Neuron (in vitro differentiated cells): ENCODE measurements around the gene GP2.
"Not testable (repeated sequence)": the region's sequence is repeated elsewhere in the genome, so short reads cannot be mapped to it uniquely, and the experiment has no call there.

Experiments used
- H2AFZ ChIP-seq: one replicate; pipeline ENCODE4 v1.6.1; 2013; ENCODE audit warnings: low read depth, mild to moderate bottlenecking, inconsistent platforms, low read length, moderate library complexity
- H3K27me3 ChIP-seq: one replicate; pipeline ENCODE4 v1.6.1; 2013; ENCODE audit warnings: low read length; ENCODE audit not compliant: insufficient read depth
- H3K36me3 ChIP-seq: one replicate; pipeline ENCODE4 v1.6.1; 2013; ENCODE audit warnings: low read length; ENCODE audit not compliant: insufficient read depth
- H3K4me1 ChIP-seq: one replicate; pipeline ENCODE4 v1.6.1; 2013; ENCODE audit warnings: low read length; ENCODE audit not compliant: insufficient read depth
- H3K4me3 ChIP-seq: 2 replicates; pipeline ENCODE4 v1.5.1; 2013; ENCODE audit warnings: mild to moderate bottlenecking, low read length, moderate library complexity
- H3K9me3 ChIP-seq: one replicate; pipeline ENCODE4 v1.6.1; 2013; ENCODE audit warnings: low read length

GP2 gene

GRCh38 chr16:20320592-20320991 lies 6.7 kb downstream of the GP2 start:
- Histone ChIP-seq H3K4me3 (no peak overlapping the region), H3K36me3 (no peaks in the 10 kb centered on the region), H3K27me3 (no peaks in the 10 kb centered on the region), H3K4me1 (no peaks in the 10 kb centered on the region), H2AFZ (no peak overlapping the region), H3K9me3 (no peaks in the 10 kb centered on the region)

GRCh38 chr16:20320178-20320577 lies 7.1 kb downstream of the GP2 start:
- no peaks in the 10 kb centered on the region for H3K36me3 ChIP-seq
- H3K9me3 ChIP-seq = no peaks in the 10 kb centered on the region
- no peak overlapping the region for H3K4me3 ChIP-seq
- no peaks in the 10 kb centered on the region for H3K4me1 ChIP-seq
- no peaks in the 10 kb centered on the region for H3K27me3 ChIP-seq
- no peak overlapping the region for H2AFZ ChIP-seq

- Histone ChIP-seq H3K27me3 (no peaks in the 10 kb centered on the region), H3K4me1 (no peaks in the 10 kb centered on the region)
These were observed 7.9 kb downstream of the GP2 start for GRCh38 chr16:20319406-20319805.

GRCh38 chr16:20318437-20318836 lies 8.9 kb downstream of the GP2 start:
- H3K4me3 ChIP-seq = no peak overlapping the region
- no peaks in the 10 kb centered on the region for H3K27me3 ChIP-seq
- no peaks in the 10 kb centered on the region for H3K4me1 ChIP-seq
- no peak overlapping the region for H2AFZ ChIP-seq
- no peaks in the 10 kb centered on the region for H3K9me3 ChIP-seq
- no peaks in the 10 kb centered on the region for H3K36me3 ChIP-seq

More at GRCh38 chr16:20319406-20319805, 7.9 kb downstream of the GP2 start:
- no peaks in the 10 kb centered on the region for H3K36me3 ChIP-seq
- no peak overlapping the region for H3K4me3 ChIP-seq
- H2AFZ ChIP-seq = no peak overlapping the region
- H3K9me3 ChIP-seq = no peaks in the 10 kb centered on the region

GRCh38 chr16:20318006-20318405 lies 9.3 kb downstream of the GP2 start:
- Histone ChIP-seq H3K36me3 (no peaks in the 10 kb centered on the region), H3K4me1 (no peaks in the 10 kb centered on the region), H3K27me3 (no peaks in the 10 kb centered on the region), H2AFZ (no peak overlapping the region), H3K9me3 (no peaks in the 10 kb centered on the region), H3K4me3 (no peak overlapping the region)

DNA sequence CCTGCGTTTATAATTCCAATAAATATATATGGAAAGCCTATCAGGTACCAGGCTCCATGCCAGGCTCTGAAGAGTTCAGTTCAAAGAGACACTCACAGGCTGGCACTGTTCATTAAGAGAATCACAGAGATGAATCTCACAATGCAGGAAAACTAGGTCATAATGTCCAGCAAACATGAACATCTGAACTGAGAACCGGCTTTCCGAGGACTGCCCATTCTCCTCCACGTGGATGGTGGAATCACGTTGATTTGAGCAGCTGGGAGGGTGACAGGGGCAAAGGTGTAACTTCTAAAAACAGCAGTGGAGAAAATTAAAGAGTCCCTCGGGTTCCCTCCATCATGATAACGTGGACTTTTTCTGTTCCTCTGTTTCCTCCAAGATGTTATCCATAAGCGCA lies 10.2 kb downstream of the GP2 start:
- no peak overlapping the region for H2AFZ ChIP-seq
- no peak overlapping the region for H3K4me3 ChIP-seq
- H3K36me3 ChIP-seq = no peaks in the 10 kb centered on the region
- H3K9me3 ChIP-seq = no peaks in the 10 kb centered on the region
- no peaks in the 10 kb centered on the region for H3K4me1 ChIP-seq
- no peaks in the 10 kb centered on the region for H3K27me3 ChIP-seq

- H3K4me3 ChIP-seq = no peak overlapping the region
- no peaks in the 10 kb centered on the region for H3K9me3 ChIP-seq
- H2AFZ ChIP-seq = no peak overlapping the region
These were observed 10.6 kb downstream of the GP2 start for GRCh38 chr16:20316715-20317114.

DNA sequence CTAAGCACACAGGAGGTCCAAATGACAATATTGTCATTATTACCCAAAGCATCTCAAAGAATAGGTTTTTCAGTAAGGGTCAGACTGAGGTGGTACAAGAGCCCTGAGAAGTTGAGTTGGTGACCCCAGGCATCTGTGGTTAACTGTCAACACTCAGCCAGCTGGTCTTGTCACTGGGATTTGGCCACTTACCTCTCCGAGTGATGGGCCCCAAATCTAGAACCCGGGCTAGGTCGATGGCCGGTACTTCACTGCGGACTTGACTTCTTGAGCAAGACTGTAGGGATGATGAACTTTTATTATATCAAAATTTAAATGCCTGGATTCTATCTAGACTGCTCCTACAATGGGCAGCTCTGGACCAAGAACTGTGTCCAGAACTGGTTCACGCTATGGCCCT lies 11.5 kb downstream of the GP2 start:
- H3K9me3 ChIP-seq = no peaks in the 10 kb centered on the region
- no peak overlapping the region for H3K4me3 ChIP-seq
- no peaks in the 10 kb centered on the region for H3K27me3 ChIP-seq
- H3K4me1 ChIP-seq = no peaks in the 10 kb centered on the region
- no peaks in the 10 kb centered on the region for H3K36me3 ChIP-seq
- H2AFZ ChIP-seq = no peak overlapping the region

More at GRCh38 chr16:20316715-20317114, 10.6 kb downstream of the GP2 start:
- no peaks in the 10 kb centered on the region for H3K27me3 ChIP-seq
- no peaks in the 10 kb centered on the region for H3K36me3 ChIP-seq
- H3K4me1 ChIP-seq = no peaks in the 10 kb centered on the region

DNA sequence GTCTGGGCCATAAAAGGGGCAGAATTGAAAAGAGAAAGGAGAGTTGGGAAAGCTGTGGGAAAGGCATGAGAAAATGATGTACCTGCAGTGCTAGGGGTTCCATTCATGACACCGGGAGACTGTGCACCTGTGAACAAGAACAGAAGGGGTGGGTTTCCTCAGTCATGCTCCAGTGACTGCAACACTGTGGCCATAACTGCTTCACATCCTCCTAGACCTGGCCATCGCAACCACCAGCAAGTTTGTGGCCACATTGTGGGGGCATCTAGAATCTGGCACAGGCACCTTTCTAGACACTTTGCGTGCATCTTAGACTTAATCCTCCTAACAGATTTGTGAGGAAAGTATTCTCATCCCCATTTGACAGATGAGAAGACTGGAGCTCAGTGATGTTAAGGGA lies 12.7 kb downstream of the GP2 start:
- no peak overlapping the region for H3K4me3 ChIP-seq
- no peaks in the 10 kb centered on the region for H3K4me1 ChIP-seq
- no peak overlapping the region for H2AFZ ChIP-seq
- no peaks in the 10 kb centered on the region for H3K9me3 ChIP-seq
- H3K36me3 ChIP-seq = no peaks in the 10 kb centered on the region
- H3K27me3 ChIP-seq = no peaks in the 10 kb centered on the region

DNA sequence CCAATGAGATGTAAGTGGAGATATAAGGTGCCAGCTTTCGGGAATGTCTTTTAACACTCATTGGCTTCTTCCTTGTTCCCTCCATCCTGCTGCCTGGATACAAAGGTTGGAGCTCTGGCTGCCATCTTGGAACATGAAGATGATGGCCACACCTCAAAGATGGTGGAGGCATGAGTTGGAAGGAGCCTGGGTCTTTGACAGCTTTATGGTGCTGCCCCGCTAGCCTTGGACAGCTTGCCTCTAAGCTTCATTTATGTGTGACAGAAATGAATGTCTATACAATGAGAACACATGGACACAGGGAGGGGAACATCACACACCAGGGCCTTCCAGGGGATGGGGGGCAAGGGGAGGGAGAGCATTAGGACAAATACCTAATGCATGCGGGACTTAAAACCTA lies 13.6 kb downstream of the GP2 start:
- Histone ChIP-seq H3K36me3 (no peaks in the 10 kb centered on the region), H3K4me3 (no peak overlapping the region), H3K9me3 (no peaks in the 10 kb centered on the region), H2AFZ (no peak overlapping the region), H3K27me3 (no peaks in the 10 kb centered on the region), H3K4me1 (no peaks in the 10 kb centered on the region)

- H2AFZ ChIP-seq, H3K4me1 ChIP-seq, H3K27me3 ChIP-seq, H3K4me3 ChIP-seq, H3K9me3 ChIP-seq, H3K36me3 ChIP-seq: not testable (repeated sequence)
These were observed 14.7 kb downstream of the GP2 start for GRCh38 chr16:20312536-20313095.

GRCh38 chr16:20311548-20311947 lies 15.8 kb downstream of the GP2 start:
- Histone ChIP-seq H3K36me3 (no peaks in the 10 kb centered on the region), H3K9me3 (no peaks in the 10 kb centered on the region), H3K27me3 (no peaks in the 10 kb centered on the region), H3K4me1 (no peaks in the 10 kb centered on the region), H3K4me3 (no peak overlapping the region), H2AFZ (no peak overlapping the region)

DNA sequence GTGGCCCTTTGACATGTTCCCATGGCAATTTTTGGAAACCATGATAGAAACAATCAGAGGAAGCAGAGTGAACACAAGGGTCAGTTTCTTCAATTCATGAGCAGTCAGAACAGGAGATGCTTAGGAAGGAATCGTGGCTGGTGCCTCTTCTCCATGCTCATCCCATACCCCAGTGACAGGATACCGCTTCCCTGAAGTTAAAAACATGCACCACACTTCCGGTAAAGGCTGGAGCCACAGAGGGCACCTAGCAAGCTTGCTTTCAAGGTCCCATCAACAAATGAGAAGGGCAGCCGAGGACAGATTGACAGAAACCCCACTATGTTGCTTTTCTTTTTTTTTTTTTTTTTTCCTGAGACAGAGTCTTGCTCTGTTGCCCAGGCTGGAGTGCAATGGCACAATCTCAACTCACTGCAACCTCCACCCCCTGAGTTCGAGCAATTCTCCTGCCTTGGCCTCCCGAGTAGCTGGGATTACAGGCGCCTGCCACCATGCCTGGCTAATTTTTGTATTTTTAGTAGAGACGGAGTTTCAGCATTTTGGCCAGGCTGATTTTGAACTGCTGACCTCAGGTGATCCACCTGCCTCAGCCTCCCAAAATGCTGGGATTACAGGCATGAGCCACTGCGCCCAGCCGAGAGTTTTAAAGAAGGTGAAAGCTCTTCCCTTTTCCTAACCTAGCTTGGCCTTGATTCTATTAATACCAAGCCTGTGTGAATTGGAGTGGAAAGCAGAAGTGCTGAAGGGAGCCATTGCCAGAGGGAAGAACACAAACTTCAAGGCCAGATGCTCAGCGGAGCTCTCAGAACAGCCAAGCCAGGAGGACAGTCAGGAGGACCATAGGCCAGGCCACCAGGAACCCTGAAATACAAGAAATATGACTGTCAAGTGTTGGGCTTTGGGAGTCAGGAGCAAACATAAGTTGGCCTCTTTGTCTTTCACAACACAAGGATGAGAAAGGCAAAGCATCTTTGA lies 16.6 kb downstream of the GP2 start:
- H3K4me1 ChIP-seq = no peaks in the 10 kb centered on the region
- H3K27me3 ChIP-seq = no peaks in the 10 kb centered on the region
- H3K4me3 ChIP-seq = no peak overlapping the region
- H3K9me3 ChIP-seq = no peaks in the 10 kb centered on the region
- no peak overlapping the region for H2AFZ ChIP-seq
- no peaks in the 10 kb centered on the region for H3K36me3 ChIP-seq
